Trophoblast cell (in vitro differentiated cells and primary cell): Measurements from ENCODE around the gene CNTRL.

Experiments used
- DNase-seq, 2 donors: peaks; one replicate each; pipeline ENCODE4 v3.0.0-alpha.2; 2016
- H2AFZ ChIP-seq: 2 replicates; pipeline ENCODE4 v1.6.1; 2013; ENCODE audit warnings: low read length, moderate library complexity, mild to moderate bottlenecking; ENCODE audit not compliant: insufficient read depth, poor library complexity
- H2AK5ac ChIP-seq: 2 replicates; pipeline ENCODE4 v1.6.1; 2013; ENCODE audit warnings: mild to moderate bottlenecking, low read length
- H2BK120ac ChIP-seq: 2 replicates; pipeline ENCODE4 v1.6.1; 2013; ENCODE audit warnings: low read length, mild to moderate bottlenecking, moderate library complexity; ENCODE audit not compliant: insufficient read depth, poor library complexity
- H2BK12ac ChIP-seq: 2 replicates; pipeline ENCODE4 v1.6.1; 2013; ENCODE audit warnings: mild to moderate bottlenecking, low read length, moderate library complexity
- H2BK5ac ChIP-seq: 2 replicates; pipeline ENCODE4 v1.6.1; 2013; ENCODE audit warnings: low read length, low read depth, moderate library complexity, mild to moderate bottlenecking; ENCODE audit not compliant: poor library complexity
- H3K14ac ChIP-seq: 2 replicates; pipeline ENCODE4 v1.6.1; 2013; ENCODE audit warnings: mild to moderate bottlenecking, low read length
- H3K18ac ChIP-seq: 2 replicates; pipeline ENCODE4 v1.6.1; 2013; ENCODE audit warnings: mild to moderate bottlenecking, low read length
- H3K23ac ChIP-seq: 2 replicates; pipeline ENCODE4 v1.6.1; 2013; ENCODE audit warnings: low read length
- H3K27ac ChIP-seq: 2 replicates; pipeline ENCODE4 v1.5.1; 2013; ENCODE audit warnings: low read depth, mild to moderate bottlenecking, inconsistent platforms, low read length, moderate library complexity
- H3K27me3 ChIP-seq: 2 replicates; pipeline ENCODE4 v1.6.1; 2013; ENCODE audit warnings: inconsistent platforms, mild to moderate bottlenecking, low read length, moderate library complexity; ENCODE audit not compliant: insufficient read depth
- H3K36me3 ChIP-seq, 2 experiments: 1 replicate in 1 of 2; 2 replicates in 1 of 2; pipeline ENCODE4 v1.6.1; 2013; ENCODE audit warnings: low read length in 2 of 2, mild to moderate bottlenecking in 2 of 2, moderate library complexity in 1 of 2; ENCODE audit not compliant: insufficient read depth in 2 of 2, control insufficient read depth in 1 of 2
- H3K4ac ChIP-seq: 2 replicates; pipeline ENCODE4 v1.6.1; 2013; ENCODE audit warnings: low read depth, mild to moderate bottlenecking, low read length, moderate library complexity
- H3K4me1 ChIP-seq, 2 experiments: 1 replicate in 1 of 2; 2 replicates in 1 of 2; pipeline ENCODE4 v1.6.1; 2013; ENCODE audit warnings: low read length in 2 of 2, mild to moderate bottlenecking in 2 of 2, moderate library complexity in 1 of 2; ENCODE audit not compliant: insufficient read depth in 2 of 2, control insufficient read depth in 1 of 2
- H3K4me2 ChIP-seq: 2 replicates; pipeline ENCODE4 v1.6.1; 2013; ENCODE audit warnings: inconsistent platforms, mild to moderate bottlenecking, low read length, moderate library complexity
- H3K4me3 ChIP-seq: 2 replicates; pipeline ENCODE4 v1.5.1; 2013; ENCODE audit warnings: mild to moderate bottlenecking, low read depth, low read length, inconsistent platforms
- H3K79me1 ChIP-seq: one replicate; pipeline ENCODE4 v1.6.1; 2013; ENCODE audit warnings: low read length
- H3K79me2 ChIP-seq: 2 replicates; pipeline ENCODE4 v1.6.1; 2013; ENCODE audit warnings: low read length, mild to moderate bottlenecking; ENCODE audit not compliant: control insufficient read depth, insufficient read depth, poor library complexity
- H3K9ac ChIP-seq: 2 replicates; pipeline ENCODE4 v1.6.1; 2013; ENCODE audit warnings: mild to moderate bottlenecking, low read length
- H3K9me3 ChIP-seq: 2 replicates; pipeline ENCODE4 v1.6.1; 2013; ENCODE audit warnings: low read depth, mild to moderate bottlenecking, control low read depth, inconsistent platforms, low read length; ENCODE audit not compliant: insufficient read depth
- H4K12ac ChIP-seq: 2 replicates; pipeline ENCODE4 v1.6.1; 2013; ENCODE audit warnings: low read depth, mild to moderate bottlenecking, low read length, moderate library complexity
- H4K8ac ChIP-seq: 2 replicates; pipeline ENCODE4 v1.6.1; 2013; ENCODE audit warnings: low read depth, mild to moderate bottlenecking, low read length, moderate library complexity
- H4K91ac ChIP-seq: one replicate; pipeline ENCODE4 v1.6.1; 2013; ENCODE audit warnings: low read depth, mild to moderate bottlenecking, low read length, moderate library complexity
- WGBS: extraction: QIAGEN DNeasy Blood & Tissue Kit; methylation state at CpG from one replicate; pipeline ENCODE4 v1.1.7; 2013; ENCODE audit warnings: missing lambda C conversion rate; ENCODE audit not compliant: insufficient read length, insufficient coverage; ENCODE audit errors: extremely low coverage; 5-methylcytosine and 5-hydroxymethylcytosine counted together

CNTRL gene

GRCh38 chr9:121066850-121067249, 7.9 kb upstream of the CNTRL start:
- no peak for DNase-seq
- no peak overlapping the region for H2BK5ac ChIP-seq
- H3K4ac ChIP-seq: no peak overlapping the region
- H2AK5ac ChIP-seq: no peak overlapping the region
- H4K91ac ChIP-seq: no peak overlapping the region
- H3K4me2 ChIP-seq: no peak overlapping the region
- H3K79me1 ChIP-seq: no peaks in the 10 kb centered on the region
- no peak overlapping the region for H2BK12ac ChIP-seq
- H3K9me3 ChIP-seq: no peaks in the 10 kb centered on the region
- no peak overlapping the region for H4K8ac ChIP-seq
- no peaks in the 10 kb centered on the region for H3K27me3 ChIP-seq
- no peak overlapping the region for H4K12ac ChIP-seq
- no peak overlapping the region for H3K23ac ChIP-seq
- no peak overlapping the region for H3K14ac ChIP-seq
- no peaks in the 10 kb centered on the region for H3K4me1 ChIP-seq
- H3K36me3 ChIP-seq: no peaks in the 10 kb centered on the region
- no peak overlapping the region for H2AFZ ChIP-seq
- WGBS: no CpG with 5 or more reads among the region's 1 CpG
- no peak overlapping the region for H3K4me3 ChIP-seq
- H3K18ac ChIP-seq: no peak overlapping the region
- H3K79me2 ChIP-seq: no peaks in the 10 kb centered on the region
- H3K9ac ChIP-seq: no peak overlapping the region
- no peak overlapping the region for H3K27ac ChIP-seq
- no peak overlapping the region for H2BK120ac ChIP-seq

- Histone ChIP-seq H4K12ac (no peak overlapping the region), H2BK12ac (no peak overlapping the region), H2AFZ (no peak overlapping the region), H3K4me3 (no peak overlapping the region), H3K14ac (no peak overlapping the region), H3K23ac (no peak overlapping the region), H3K4me1 (no peaks in the 10 kb centered on the region), H2AK5ac (no peak overlapping the region), H2BK5ac (no peak overlapping the region), H3K9me3 (no peaks in the 10 kb centered on the region), H3K27ac (no peak overlapping the region), H3K4ac (no peak overlapping the region), H2BK120ac (no peak overlapping the region), H3K4me2 (no peak overlapping the region), H3K18ac (no peak overlapping the region), H3K36me3 (no peaks in the 10 kb centered on the region), H3K27me3 (no peaks in the 10 kb centered on the region), H3K79me1 (no peaks in the 10 kb centered on the region), H3K9ac (peak overlapping the region; percentile 47), H3K79me2 (no peaks in the 10 kb centered on the region), H4K91ac (no peak overlapping the region), H4K8ac (no peak overlapping the region)
- no peak for DNase-seq
- no CpG with 5 or more reads among the region's 2 CpGs for WGBS
Measured at GRCh38 chr9:121067640-121068039, 7.1 kb upstream of the CNTRL start.

- DNase-seq: no peak
- H3K9ac ChIP-seq: no peak overlapping the region
- H2BK12ac ChIP-seq: no peak overlapping the region
Measured at GRCh38 chr9:121069396-121069795, 5.4 kb upstream of the CNTRL start.

GRCh38 chr9:121071370-121071755, 3.4 kb upstream of the CNTRL start:
- no peak overlapping the region for H3K23ac ChIP-seq
- peaks cover 5% of the 10 kb centered on the region for H3K79me2 ChIP-seq
- no peak overlapping the region for H4K91ac ChIP-seq
- DNase-seq: no peak
- H3K4ac ChIP-seq: no peak overlapping the region
- no peak overlapping the region for H3K4me3 ChIP-seq
- peaks cover 1% of the 10 kb centered on the region for H3K27me3 ChIP-seq
- H2AK5ac ChIP-seq: no peak overlapping the region
- H3K36me3 ChIP-seq: no peaks in the 10 kb centered on the region
- H2AFZ ChIP-seq: no peak overlapping the region
- no peak overlapping the region for H4K12ac ChIP-seq
- H2BK12ac ChIP-seq: no peak overlapping the region
- no peak overlapping the region for H4K8ac ChIP-seq
- no CpG with 5 or more reads among the region's 2 CpGs for WGBS
- H3K18ac ChIP-seq: no peak overlapping the region
- peaks cover 6 to 7% of the 10 kb centered on the region in 2 experiments for H3K4me1 ChIP-seq
- H3K79me1 ChIP-seq: peaks cover 4% of the 10 kb centered on the region
- H3K9me3 ChIP-seq: no peaks in the 10 kb centered on the region
- no peak overlapping the region for H2BK120ac ChIP-seq
- no peak overlapping the region for H3K4me2 ChIP-seq
- H3K14ac ChIP-seq: no peak overlapping the region
- H2BK5ac ChIP-seq: no peak overlapping the region
- H3K27ac ChIP-seq: no peak overlapping the region
- H3K9ac ChIP-seq: no peak overlapping the region

More at GRCh38 chr9:121069396-121069795, 5.4 kb upstream of the CNTRL start:
- H3K23ac ChIP-seq: no peak overlapping the region
- H3K4ac ChIP-seq: no peak overlapping the region
- no peak overlapping the region for H2AK5ac ChIP-seq
- H3K79me1 ChIP-seq: peaks cover under 1% of the 10 kb centered on the region
- no peaks in the 10 kb centered on the region for H3K27me3 ChIP-seq
- H4K91ac ChIP-seq: no peak overlapping the region
- no peak overlapping the region for H3K27ac ChIP-seq
- H2BK120ac ChIP-seq: no peak overlapping the region
- H4K12ac ChIP-seq: no peak overlapping the region
- H3K18ac ChIP-seq: no peak overlapping the region
- no peak overlapping the region for H3K4me2 ChIP-seq
- H3K79me2 ChIP-seq: peaks cover 2% of the 10 kb centered on the region
- H3K4me3 ChIP-seq: no peak overlapping the region
- H2AFZ ChIP-seq: no peak overlapping the region
- H4K8ac ChIP-seq: no peak overlapping the region
- H3K4me1 ChIP-seq: peaks cover 5% of the 10 kb centered on the region in 2 experiments
- no CpG with 5 or more reads among the region's 1 CpG for WGBS
- no peaks in the 10 kb centered on the region for H3K36me3 ChIP-seq
- H3K14ac ChIP-seq: no peak overlapping the region
- no peak overlapping the region for H2BK5ac ChIP-seq
- H3K9me3 ChIP-seq: no peaks in the 10 kb centered on the region
